HL-60 (cell line): ENCODE measurements around the gene HINT2.

Experiments used
- DNase-seq, 2 experiments: peaks; one replicate each; pipeline ENCODE4 v3.0.0-alpha.2; 2010 to 2020; ENCODE audit warnings: low read depth in 1 of 2, low spot score in 1 of 2
- H3K27ac ChIP-seq: fragments of 250-450 bp; sonication (Bioruptor Pico); replicated peaks from 2 replicates; pipeline ENCODE4 v1.5.1; 2020; ENCODE audit warnings: mild to moderate bottlenecking, moderate library complexity
- H3K27me3 ChIP-seq: fragments of 250-450 bp; sonication (Bioruptor Pico); 2 replicates; pipeline ENCODE4 v1.5.1; 2021; ENCODE audit warnings: mild to moderate bottlenecking, moderate library complexity; ENCODE audit not compliant: insufficient read depth, poor library complexity, severe bottlenecking
- H3K4me3 ChIP-seq: replicated peaks from 2 replicates; pipeline ENCODE4 v1.5.1; 2011; ENCODE audit warnings: mild to moderate bottlenecking, control low read depth, low read length; ENCODE audit not compliant: insufficient read depth
- CTCF ChIP-seq: IDR thresholded peaks from one replicate; pipeline ENCODE4 v1.5.1; 2011; ENCODE audit warnings: low read length, control low read depth, inconsistent platforms; ENCODE audit not compliant: insufficient read depth
- GABPA ChIP-seq: IDR thresholded peaks from 2 replicates; pipeline ENCODE4 v1.6.1; 2012; ENCODE audit warnings: low read depth
- POLR2AphosphoS5 ChIP-seq: IDR thresholded peaks from 2 replicates; pipeline ENCODE4 v1.6.1; 2012; ENCODE audit warnings: low read depth
- REST ChIP-seq: IDR thresholded peaks from 2 replicates; pipeline ENCODE4 v1.6.1; 2012; ENCODE audit warnings: low read depth; ENCODE audit not compliant: insufficient replicate concordance
- SPI1 ChIP-seq: IDR thresholded peaks from 2 replicates; pipeline ENCODE4 v1.6.1; 2012; ENCODE audit warnings: low read depth, mild to moderate bottlenecking, borderline replicate concordance

The HINT2 gene

GRCh38 chr9:35792826-35793225 lies 22.0 kb downstream of the HINT2 start:
- TF ChIP-seq SPI1 = no peak
- no peak for TF ChIP-seq CTCF
- TF ChIP-seq POLR2AphosphoS5 = no peak
- TF ChIP-seq GABPA = no peak
- TF ChIP-seq REST = no peak
- no peak for DNase-seq
- Histone ChIP-seq H3K27ac (no peak overlapping the region), H3K4me3 (no peak overlapping the region), H3K27me3 (no peaks in the 10 kb centered on the region)

- Histone ChIP-seq H3K27ac (no peak overlapping the region), H3K4me3 (no peak overlapping the region)
Measured at GRCh38 chr9:35792024-35792813, 22.6 kb downstream of the HINT2 start.

More at GRCh38 chr9:35792024-35792813, 22.6 kb downstream of the HINT2 start:
- H3K27me3 ChIP-seq = no peaks in the 10 kb centered on the region
- no peak for TF ChIP-seq CTCF
- TF ChIP-seq GABPA = no peak
- TF ChIP-seq REST = no peak
- no peak for TF ChIP-seq POLR2AphosphoS5
- TF ChIP-seq SPI1 = no peak
- no peak for DNase-seq
